ENCODE data around the gene NDUFC1.

NDUFC1 gene

DNA sequence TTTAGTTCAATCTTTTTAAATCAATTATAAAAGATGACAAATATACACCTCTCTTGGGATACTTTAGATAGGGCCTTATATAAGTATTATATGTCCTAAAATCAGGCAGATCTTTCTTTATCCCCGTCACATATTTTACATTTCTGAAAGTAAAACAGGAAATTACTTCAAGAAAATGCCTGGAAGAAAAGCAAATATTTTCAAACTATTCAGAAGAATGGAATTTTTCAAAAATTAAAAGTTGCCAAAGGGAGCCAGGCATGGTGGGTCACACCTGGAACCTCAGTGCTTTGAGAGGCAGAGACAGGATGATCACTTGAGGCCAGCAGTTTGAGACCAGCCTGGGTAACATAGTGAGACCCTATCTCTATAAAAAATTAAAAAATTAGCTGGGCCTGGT lies 56.7 kb downstream of the NDUFC1 start:
- DNase-seq, result no peak

DNA sequence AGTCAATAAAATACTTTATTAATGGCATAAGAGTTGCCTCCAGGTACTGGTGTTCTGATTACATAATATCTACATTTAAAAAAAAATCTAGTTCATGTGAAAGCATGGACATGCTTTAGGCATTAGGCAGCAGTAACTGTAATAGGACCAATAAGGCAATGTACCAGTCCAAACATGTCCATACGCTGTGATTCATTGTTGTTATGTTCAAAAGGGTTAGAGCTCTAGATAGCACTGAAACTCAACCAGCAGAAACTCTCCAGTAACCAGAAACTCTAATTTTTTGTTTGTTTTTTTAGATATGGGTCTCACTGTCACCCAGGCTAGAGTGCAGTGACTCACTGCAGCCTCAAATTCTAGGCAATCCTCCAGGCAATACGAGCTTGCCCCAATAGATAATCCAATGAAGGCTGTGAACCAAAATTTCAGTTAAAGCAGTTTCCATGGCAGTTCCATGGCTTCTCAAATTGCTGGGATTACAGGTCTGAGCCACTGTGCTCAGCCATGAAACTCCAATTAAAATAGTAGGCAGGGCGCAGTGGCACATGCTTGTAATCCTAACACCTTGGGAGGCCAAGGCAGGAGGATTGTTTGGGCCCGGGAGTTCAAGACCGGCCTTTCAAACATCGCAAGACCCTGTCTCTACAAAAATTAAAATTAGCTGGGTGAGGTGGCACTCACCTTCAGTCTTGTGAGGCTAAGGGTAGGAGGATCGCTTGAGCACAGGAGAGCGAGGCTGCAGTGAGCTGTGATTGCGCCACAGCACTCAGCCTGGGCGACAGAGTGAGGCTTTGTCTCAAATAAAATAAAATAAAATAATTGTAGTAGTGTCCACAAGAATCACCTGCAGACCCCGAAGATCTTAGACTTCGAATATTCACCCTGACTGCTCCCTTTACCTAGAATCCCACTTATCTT lies 58.6 kb downstream of the NDUFC1 start:
- no peak for DNase-seq

DNA sequence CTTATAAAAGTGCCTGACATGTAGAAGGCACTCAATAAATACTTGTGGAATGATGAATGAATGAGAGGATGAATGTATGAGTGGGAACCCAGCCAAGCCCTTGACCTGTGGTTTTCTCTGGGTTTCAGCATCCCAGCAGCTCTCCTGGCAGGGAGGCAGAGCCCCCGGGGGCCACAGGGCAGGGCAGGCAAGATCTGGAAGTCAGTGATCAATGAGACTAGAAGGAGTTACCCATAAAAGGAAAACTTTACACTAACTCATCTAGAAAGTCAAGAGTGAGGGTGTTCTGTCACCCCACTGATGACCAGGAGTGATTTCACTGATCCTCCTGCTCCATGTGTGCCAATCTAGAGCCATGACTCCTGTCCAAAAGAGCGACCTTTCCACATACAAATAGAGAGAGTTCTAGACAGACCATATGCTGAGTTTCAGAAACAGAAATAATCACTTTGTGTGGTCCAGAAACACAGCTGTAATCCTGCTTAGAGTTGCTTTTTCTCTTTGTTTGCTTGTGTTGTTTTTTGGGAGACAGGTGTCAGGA lies 59.7 kb downstream of the NDUFC1 start:
- DNase-seq, result no peak

DNA sequence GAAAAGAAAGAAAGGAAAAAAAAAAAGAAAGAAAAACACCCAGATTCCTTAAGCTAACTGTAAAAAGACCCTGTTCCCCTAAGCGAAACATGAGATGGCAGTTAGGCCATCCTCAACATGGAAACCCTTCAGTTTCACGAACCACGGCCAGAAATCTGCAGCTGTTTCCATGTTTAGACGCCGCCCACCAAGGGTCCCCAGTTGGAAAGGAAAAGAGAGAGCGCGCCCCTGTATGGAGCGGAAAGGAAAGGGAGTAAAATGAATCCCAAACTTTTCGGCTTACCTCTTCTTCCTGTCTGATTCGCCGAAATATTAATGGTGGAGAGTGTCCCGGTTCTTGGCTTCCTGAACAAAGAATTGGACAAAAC lies 60.5 kb downstream of the NDUFC1 start:
- no peak for DNase-seq

DNA sequence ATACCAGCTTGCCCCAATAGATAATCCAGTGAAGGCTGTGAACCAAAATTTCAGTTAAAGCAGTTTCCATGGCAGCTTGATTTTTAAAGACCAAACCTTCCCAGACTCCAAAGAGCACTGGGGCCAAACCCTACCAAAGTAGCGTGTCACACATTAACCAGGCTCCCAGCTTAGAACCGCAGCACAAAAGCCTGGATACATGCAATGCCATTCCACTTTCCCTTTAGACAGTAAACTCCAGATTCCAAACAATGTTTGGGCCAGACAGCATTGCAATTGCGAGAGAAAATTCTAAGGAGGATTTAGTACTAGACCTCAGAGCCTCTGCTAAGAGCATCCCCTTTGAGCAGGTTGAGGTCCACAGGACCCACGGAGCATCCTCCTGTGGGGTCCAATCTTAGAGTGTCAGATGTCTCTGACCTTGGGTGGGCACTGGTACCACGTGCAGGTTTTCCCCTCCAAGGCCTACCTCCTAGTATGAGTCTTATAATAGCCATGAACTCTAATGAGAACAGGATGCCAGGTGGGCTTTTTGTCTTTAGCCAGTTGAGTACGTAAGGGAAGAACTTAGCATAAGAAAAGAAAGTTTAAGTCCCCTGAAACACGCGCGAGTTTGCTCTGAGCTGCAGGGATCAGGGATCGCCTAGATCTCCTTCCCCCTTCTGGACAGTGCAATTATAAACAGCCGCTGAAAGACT lies 61.0 kb downstream of the NDUFC1 start:
- DNase-seq, result no peak

Data from activated CD4-positive, alpha-beta T cell treated with anti-CD3 and anti-CD28 coated beads, Interleukin-2, amount 50 U/mL, for 1 hour (primary cell).